ENCODE results near the gene MAFF.
"Not testable (repeated sequence)": the region's sequence is repeated elsewhere in the genome, so short reads cannot be mapped to it uniquely, and the experiment has no call there.

DNA sequence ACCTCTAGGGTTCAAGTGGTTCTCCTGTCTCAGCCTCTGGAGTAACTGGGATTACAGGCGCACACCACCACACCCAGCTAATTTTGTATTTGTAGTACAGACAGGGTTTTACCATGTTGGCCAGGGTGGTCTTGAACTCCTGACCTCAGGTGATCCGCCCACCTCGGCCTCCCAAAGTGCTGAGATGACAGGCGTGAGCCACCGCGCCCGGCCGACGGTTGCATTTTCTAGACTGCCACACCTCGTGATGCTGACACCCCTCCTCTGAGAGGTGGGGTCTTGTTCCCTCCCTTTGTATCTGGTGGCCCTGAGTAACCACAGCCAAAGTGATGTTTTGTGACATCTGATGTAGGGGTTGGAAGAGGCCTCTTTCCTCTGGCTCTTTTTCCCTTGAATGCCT is 32.1 kb downstream of the MAFF start:
- TF ChIP-seq, protein P1, sequence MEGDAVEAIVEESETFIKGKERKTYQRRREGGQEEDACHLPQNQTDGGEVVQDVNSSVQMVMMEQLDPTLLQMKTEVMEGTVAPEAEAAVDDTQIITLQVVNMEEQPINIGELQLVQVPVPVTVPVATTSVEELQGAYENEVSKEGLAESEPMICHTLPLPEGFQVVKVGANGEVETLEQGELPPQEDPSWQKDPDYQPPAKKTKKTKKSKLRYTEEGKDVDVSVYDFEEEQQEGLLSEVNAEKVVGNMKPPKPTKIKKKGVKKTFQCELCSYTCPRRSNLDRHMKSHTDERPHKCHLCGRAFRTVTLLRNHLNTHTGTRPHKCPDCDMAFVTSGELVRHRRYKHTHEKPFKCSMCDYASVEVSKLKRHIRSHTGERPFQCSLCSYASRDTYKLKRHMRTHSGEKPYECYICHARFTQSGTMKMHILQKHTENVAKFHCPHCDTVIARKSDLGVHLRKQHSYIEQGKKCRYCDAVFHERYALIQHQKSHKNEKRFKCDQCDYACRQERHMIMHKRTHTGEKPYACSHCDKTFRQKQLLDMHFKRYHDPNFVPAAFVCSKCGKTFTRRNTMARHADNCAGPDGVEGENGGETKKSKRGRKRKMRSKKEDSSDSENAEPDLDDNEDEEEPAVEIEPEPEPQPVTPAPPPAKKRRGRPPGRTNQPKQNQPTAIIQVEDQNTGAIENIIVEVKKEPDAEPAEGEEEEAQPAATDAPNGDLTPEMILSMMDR (IDR thresholded peaks at IDR 0.05; ENCODE audit: borderline replicate concordance, extremely low read depth, low read length, poor library complexity, severe bottlenecking): not testable (repeated sequence)
- not testable (repeated sequence) for TF ChIP-seq EZH2 (IDR thresholded peaks at IDR 0.05; ENCODE audit: borderline replicate concordance, low read depth, low read length, severe bottlenecking)
